T47D (cell line): ENCODE results near the gene PEG3.

ENCODE experiments used
- DNase-seq, 2 experiments: peaks; one replicate each; pipeline versions ENCODE4 v3.0.0 to v3.0.0-alpha.2; 2011 to 2012; ENCODE audit warnings: low read depth in 1 of 2, low spot score in 1 of 2
- JUND ChIP-seq: IDR thresholded peaks from 2 replicates; pipeline ENCODE4 v1.6.1; 2012; ENCODE audit warnings: low read depth
- in situ Hi-C: cut with HindIII; loops from 2 replicates; pipeline ENCODE4 v1.10.0; 2016; ENCODE audit warnings: low sequenced_read_pairs, low pct_unique_long_range_greater_than_20kb

The PEG3 gene

GRCh38 chr19:56840451-56841192, at the start of gene PEG3, which contains the start of gene ZIM2:
Gene PEG3 (minus strand): TSS chr19:56840726. CDS start chr19:56824655, 16,071 bp downstream.
Gene ZIM2 (minus strand): TSS chr19:56840726. CDS start chr19:56824277, 16,449 bp downstream.
- in situ Hi-C loops, result no loop called here
- TF ChIP-seq JUND, result no peak
- no peak for DNase-seq

GRCh38 chr19:56885173-56885985, 44.9 kb upstream of the PEG3 start:
- in situ Hi-C loops, result no loop called here
- TF ChIP-seq JUND, result no peak
- no peak for DNase-seq

GRCh38 chr19:56884441-56884840, 43.9 kb upstream of the PEG3 start:
- no peak for TF ChIP-seq JUND
- no peak for DNase-seq
- in situ Hi-C loops, result no loop called here

- DNase-seq, result no peak
- TF ChIP-seq JUND, result no peak
- in situ Hi-C loops, result no loop called here
Measured at GRCh38 chr19:56880592-56881190, 40.2 kb upstream of the PEG3 start.

GRCh38 chr19:56877069-56877715, 36.7 kb upstream of the PEG3 start:
- TF ChIP-seq JUND, result no peak
- no peak for DNase-seq
- in situ Hi-C loops, result no loop called here

- in situ Hi-C loops, result no loop called here
- DNase-seq, result no peak
- no peak for TF ChIP-seq JUND
Measured at GRCh38 chr19:56875717-56876116, 35.2 kb upstream of the PEG3 start.

- no peak for TF ChIP-seq JUND
- in situ Hi-C loops, result no loop called here
- DNase-seq, result no peak
Measured at GRCh38 chr19:56874530-56874929, 34.0 kb upstream of the PEG3 start.

- no peak for DNase-seq
- no peak for TF ChIP-seq JUND
- in situ Hi-C loops, result no loop called here
Measured at GRCh38 chr19:56873493-56873892, 33.0 kb upstream of the PEG3 start.

GRCh38 chr19:56869886-56870285, 29.4 kb upstream of the PEG3 start:
- in situ Hi-C loops, result no loop called here
- DNase-seq, result no peak
- TF ChIP-seq JUND, result no peak

- no peak for DNase-seq
- no peak for TF ChIP-seq JUND
- in situ Hi-C loops, result no loop called here
Measured at GRCh38 chr19:56868446-56868845, 27.9 kb upstream of the PEG3 start.

- no peak for TF ChIP-seq JUND
- in situ Hi-C loops, result no loop called here
Measured at GRCh38 chr19:56866538-56866937, 26.0 kb upstream of the PEG3 start.

GRCh38 chr19:56864443-56865125, 24.1 kb upstream of the PEG3 start:
- DNase-seq, result no peak
- TF ChIP-seq JUND, result no peak
- in situ Hi-C loops, result no loop called here

More at GRCh38 chr19:56866538-56866937, 26.0 kb upstream of the PEG3 start:
- no peak for DNase-seq
